Lung (tissue), 12 donors: ENCODE data around the gene SRC. TPM values are rescaled to one million over a fixed set of nuclear protein-coding genes. Genes with fewer than 3 reads are reported as not detected.

ENCODE experiments used
- ATAC-seq: fragments of 200-7000 bp; cut with Tn5 transposase; one replicate; pipeline ENCODE4 v1.9.1; 2020; ENCODE audit warnings: moderate number of reproducible peaks; ENCODE audit not compliant: insufficient read depth, low FRiP score
- DNase-seq, 3 donors: peaks; one replicate each; pipeline ENCODE4 v3.0.0-alpha.2; 2013 to 2017
- H3K27ac ChIP-seq, 2 donors: one replicate each; pipeline ENCODE4 v1.5.1; 2013; ENCODE audit warnings: mild to moderate bottlenecking in 2 of 2, moderate library complexity in 2 of 2, control low read depth in 1 of 2, inconsistent platforms in 1 of 2, low read depth in 1 of 2, low read length in 1 of 2
- H3K27me3 ChIP-seq, 3 donors: one replicate each; pipeline ENCODE4 v1.5.1; 2013; ENCODE audit warnings: low read length in 2 of 3; ENCODE audit not compliant: control insufficient read depth in 3 of 3, insufficient read depth in 3 of 3
- H3K36me3 ChIP-seq, 4 donors: one replicate each; pipeline ENCODE4 v1.5.1; 2013; ENCODE audit warnings: low read length in 4 of 4, mild to moderate bottlenecking in 1 of 4, moderate library complexity in 1 of 4; ENCODE audit not compliant: control insufficient read depth in 4 of 4, insufficient read depth in 4 of 4
- H3K4me1 ChIP-seq, 5 donors: one replicate each; pipeline ENCODE4 v1.5.1; 2013; ENCODE audit warnings: low read length in 5 of 5, mild to moderate bottlenecking in 2 of 5, moderate library complexity in 1 of 5; ENCODE audit not compliant: control insufficient read depth in 5 of 5, insufficient read depth in 5 of 5
- H3K4me3 ChIP-seq: one replicate; pipeline ENCODE4 v1.5.1; 2013; ENCODE audit warnings: mild to moderate bottlenecking, control low read depth, moderate library complexity
- H3K9ac ChIP-seq, 2 donors: one replicate each; pipeline ENCODE4 v1.5.1; 2013; ENCODE audit warnings: low read length in 2 of 2, control low read depth in 1 of 2; ENCODE audit not compliant: insufficient read depth in 1 of 2
- H3K9me3 ChIP-seq, 4 donors: one replicate each; pipeline ENCODE4 v1.5.1; 2013; ENCODE audit warnings: low read length in 3 of 4, mild to moderate bottlenecking in 1 of 4, moderate library complexity in 1 of 4; ENCODE audit not compliant: control insufficient read depth in 4 of 4, insufficient read depth in 3 of 4
- CTCF ChIP-seq: IDR thresholded peaks from 2 replicates; pipeline ENCODE4 v1.5.1; 2012; ENCODE audit warnings: mild to moderate bottlenecking; ENCODE audit errors: control extremely low read depth, extremely low read depth
- WGBS, 2 donors: extraction: QIAGEN DNeasy Blood & Tissue Kit; methylation state at CpG; one replicate each; pipeline ENCODE4 v1.1.7; 2013; 5-methylcytosine and 5-hydroxymethylcytosine counted together
- polyA plus RNA-seq, 2 donors: library from polyadenylated mRNA; stranded (reverse); fragments of 200-250 nt; gene quantifications; one replicate each; pipeline ENCODE4 v1.2.1, GENCODE V29; 2013
- total RNA-seq, 2 donors: library from RNA; depleted of rRNA in 1 of 2; stranded (reverse); fragments of >200 nt in 1 of 2; gene quantifications; one replicate each; pipeline ENCODE4 v1.2.1, GENCODE V29; 2014 to 2021
- donor health status: control.
- donor health status: control.
- donor health status: Bipolar disorder and iron deficiency.
- donor health status: healthy.
- donor health status: DM: yes; HTN: yes; CAD: no.

SRC gene
- total and polyA plus RNA-seq, 4 donors, result 35.6 to 69.5 (median 50.1) TPM

DNA sequence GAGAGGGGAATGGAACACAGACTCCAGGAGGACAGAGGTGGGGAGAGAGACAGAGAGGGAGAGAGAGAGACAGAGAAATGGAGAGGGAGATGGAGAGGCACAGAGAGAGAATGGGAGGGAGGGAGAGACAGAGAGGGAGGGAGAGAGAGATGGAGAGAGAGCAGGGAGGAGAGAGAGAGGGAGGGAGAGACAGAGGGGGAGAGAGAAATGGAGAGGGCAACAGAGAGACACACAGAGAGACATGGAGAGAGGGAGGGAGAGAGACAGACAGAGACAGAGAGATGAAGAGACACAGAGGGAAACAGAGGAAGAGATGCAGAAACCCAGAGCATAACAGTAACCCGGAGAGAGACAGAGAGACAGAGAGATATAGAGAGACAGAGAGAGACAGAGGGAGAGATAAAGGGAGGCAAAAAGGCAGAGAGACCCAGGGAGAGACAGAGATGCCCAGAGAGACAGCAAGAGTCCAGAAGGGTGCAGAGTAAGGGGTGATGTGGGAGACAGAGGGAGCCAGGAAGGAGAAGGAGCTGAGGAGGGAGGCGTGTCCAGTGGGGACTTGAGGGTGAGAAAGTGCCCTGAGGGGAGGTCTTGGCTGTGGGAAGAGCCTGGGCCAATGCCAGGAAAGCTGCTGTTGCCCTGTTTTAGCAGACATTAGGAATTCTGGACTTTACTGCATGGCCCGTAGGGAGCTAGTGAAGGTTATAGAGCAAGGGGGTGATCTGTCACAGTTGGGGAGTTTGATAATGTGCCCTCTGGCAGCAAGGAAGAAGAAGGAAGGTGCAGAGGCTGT is 78.3 kb downstream of the SRC start:
- H3K9ac ChIP-seq, result no peak overlapping the region
- ATAC-seq, result no peak
- H3K4me1 ChIP-seq, result peaks cover 0 to 16% (median 0%) of the 10 kb centered on the region in 5 donors
- no peak for TF ChIP-seq CTCF
- no peak overlapping the region for H3K4me3 ChIP-seq
- no peak overlapping the region for H3K27ac ChIP-seq
- DNase-seq, result no peak
- 83 to 90% methylated on average over 3 of the region's 3 CpGs for WGBS, 2 donors
- peaks cover 0 to 8% (median 0%) of the 10 kb centered on the region in 4 donors for H3K9me3 ChIP-seq
- H3K27me3 ChIP-seq, result peaks cover 0 to 19% (median 0%) of the 10 kb centered on the region in 3 donors
- H3K36me3 ChIP-seq, result no peaks in the 10 kb centered on the region

DNA sequence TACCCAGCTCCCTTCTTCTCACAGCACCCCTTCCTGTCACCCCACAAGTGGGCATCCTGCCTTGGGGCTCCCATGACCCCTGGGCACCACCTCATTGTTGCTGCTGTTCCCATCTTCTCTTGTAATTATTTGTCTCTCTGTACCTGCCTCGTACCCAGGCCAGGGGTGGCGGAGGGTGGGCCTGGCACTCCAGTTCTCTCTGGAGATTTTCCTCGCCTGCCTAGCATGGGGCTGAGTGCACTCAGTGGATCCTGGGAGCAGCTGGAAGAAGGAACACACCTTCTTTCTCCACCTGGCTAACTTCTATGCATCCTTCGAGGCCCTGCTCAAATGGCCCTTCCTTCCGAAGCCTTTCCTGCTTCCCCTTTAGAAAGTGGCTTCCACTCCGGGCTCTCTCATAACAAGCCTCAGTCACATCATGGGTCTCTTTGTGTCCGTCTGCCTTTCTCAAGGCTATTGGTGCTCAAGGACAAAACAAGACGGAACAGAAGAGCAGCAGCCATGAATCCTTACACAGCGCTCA is 79.2 kb downstream of the SRC start:
- H3K4me1 ChIP-seq, result peaks cover 0 to 16% (median 0%) of the 10 kb centered on the region in 5 donors
- DNase-seq, result no peak
- H3K27me3 ChIP-seq, result peaks cover 0 to 24% (median 0%) of the 10 kb centered on the region in 3 donors
- peaks cover 0 to 11% (median 0%) of the 10 kb centered on the region in 4 donors for H3K9me3 ChIP-seq
- ATAC-seq, result no peak
- no peak overlapping the region for H3K27ac ChIP-seq
- WGBS, 2 donors, result 90 to 93% methylated on average over 9 of the region's 9 CpGs
- TF ChIP-seq CTCF, result no peak
- no peaks in the 10 kb centered on the region for H3K36me3 ChIP-seq
- H3K4me3 ChIP-seq, result no peak overlapping the region
- H3K9ac ChIP-seq, result no peak overlapping the region

DNA sequence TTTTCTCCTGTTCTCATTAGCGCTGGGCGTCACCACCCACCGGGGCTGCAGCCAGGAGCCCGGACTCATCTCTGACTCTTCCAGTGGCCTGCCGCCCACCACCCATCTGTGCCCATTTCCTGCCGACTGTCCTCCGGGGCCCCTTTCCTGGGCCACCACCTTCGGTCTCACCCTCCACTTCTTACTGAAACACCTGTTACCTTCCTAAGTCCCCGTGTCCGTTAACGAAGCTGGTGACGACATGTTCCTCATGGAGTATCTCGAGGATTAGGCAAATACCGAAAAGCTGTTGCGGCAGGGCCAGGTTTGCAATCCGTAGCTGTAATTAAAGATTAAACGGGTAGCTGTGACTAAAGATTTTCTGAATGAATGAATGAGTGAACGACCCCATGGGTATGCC is 80.2 kb downstream of the SRC start:
- no peak overlapping the region for H3K9ac ChIP-seq
- WGBS, 2 donors, result 67 to 76% methylated on average over 18 of the region's 18 CpGs
- H3K4me1 ChIP-seq, result peaks cover 0 to 11% (median 0%) of the 10 kb centered on the region in 5 donors
- peaks cover 0 to 8% (median 0%) of the 10 kb centered on the region in 4 donors for H3K9me3 ChIP-seq
- ATAC-seq (no peak), DNase-seq (no peak)
- no peak for TF ChIP-seq CTCF
- H3K27ac ChIP-seq, result no peak overlapping the region
- no peaks in the 10 kb centered on the region for H3K36me3 ChIP-seq
- no peak overlapping the region for H3K4me3 ChIP-seq
- peaks cover 0 to 22% (median 0%) of the 10 kb centered on the region in 3 donors for H3K27me3 ChIP-seq
